H9 (cell line): ENCODE measurements around the gene ZNF292. TPM values are rescaled to one million over a fixed set of nuclear protein-coding genes. Genes with fewer than 3 reads are reported as not detected.

Experiments
- DNase-seq: peaks from one replicate; pipeline ENCODE4 v3.0.0-alpha.2; 2017
- H2AFZ ChIP-seq: one replicate; pipeline ENCODE4 v1.6.1; 2013; ENCODE audit warnings: mild to moderate bottlenecking, low read length, control low read depth, moderate library complexity
- H2AK5ac ChIP-seq: 2 replicates; pipeline ENCODE4 v1.6.1; 2013; ENCODE audit warnings: low read length, control low read depth, mixed read lengths; ENCODE audit not compliant: insufficient read length
- H2BK120ac ChIP-seq: one replicate; pipeline ENCODE4 v1.6.1; 2013; ENCODE audit warnings: low read depth, mild to moderate bottlenecking, low read length, control low read depth, inconsistent platforms; ENCODE audit not compliant: poor library complexity, severe bottlenecking
- H2BK12ac ChIP-seq: 2 replicates; pipeline ENCODE4 v1.6.1; 2013; ENCODE audit warnings: low read length, control low read depth, mixed read lengths, low read depth; ENCODE audit not compliant: insufficient read length
- H2BK15ac ChIP-seq: 2 replicates; pipeline ENCODE4 v1.6.1; 2013; ENCODE audit warnings: low read depth, low read length, control low read depth
- H2BK20ac ChIP-seq: one replicate; pipeline ENCODE4 v1.6.1; 2013; ENCODE audit warnings: low read depth, mild to moderate bottlenecking, low read length, control low read depth, inconsistent platforms; ENCODE audit not compliant: poor library complexity, severe bottlenecking
- H2BK5ac ChIP-seq: 2 replicates; pipeline ENCODE4 v1.6.1; 2013; ENCODE audit warnings: low read length, control low read depth, mixed read lengths; ENCODE audit not compliant: insufficient read length
- H3K14ac ChIP-seq: 2 replicates; pipeline ENCODE4 v1.6.1; 2013; ENCODE audit warnings: low read length, control low read depth; ENCODE audit not compliant: insufficient read depth
- H3K18ac ChIP-seq: 2 replicates; pipeline ENCODE4 v1.6.1; 2013; ENCODE audit warnings: low read depth, mild to moderate bottlenecking, mixed read lengths, low read length, control low read depth; ENCODE audit not compliant: insufficient read length
- H3K23ac ChIP-seq: 2 replicates; pipeline ENCODE4 v1.6.1; 2013; ENCODE audit warnings: low read length, control low read depth, mixed read lengths, low read depth; ENCODE audit not compliant: insufficient read length
- H3K23me2 ChIP-seq: 2 replicates; pipeline ENCODE4 v1.6.1; 2013; ENCODE audit warnings: low read depth, mild to moderate bottlenecking, mixed read lengths, low read length, control low read depth; ENCODE audit not compliant: insufficient read length, poor library complexity, severe bottlenecking
- H3K27ac ChIP-seq: 2 replicates; pipeline ENCODE4 v1.5.1; 2013; ENCODE audit warnings: low read length, control low read depth, mixed read lengths, low read depth; ENCODE audit not compliant: insufficient read length
- H3K27me3 ChIP-seq: 2 replicates; pipeline ENCODE4 v1.6.1; 2013; ENCODE audit warnings: low read length, control low read depth, inconsistent platforms; ENCODE audit not compliant: insufficient read depth
- H3K4ac ChIP-seq: 2 replicates; pipeline ENCODE4 v1.6.1; 2013; ENCODE audit warnings: low read depth, mild to moderate bottlenecking, control low read depth, inconsistent platforms, low read length, moderate library complexity
- H3K4me1 ChIP-seq: 2 replicates; pipeline ENCODE4 v1.6.1; 2013; ENCODE audit warnings: low read length, control low read depth, inconsistent platforms; ENCODE audit not compliant: insufficient read depth
- H3K4me2 ChIP-seq: 2 replicates; pipeline ENCODE4 v1.6.1; 2013; ENCODE audit warnings: low read length, control low read depth, mixed read lengths; ENCODE audit not compliant: insufficient read length, insufficient read depth
- H3K56ac ChIP-seq: 2 replicates; pipeline ENCODE4 v1.6.1; 2013; ENCODE audit warnings: low read depth, mild to moderate bottlenecking, mixed read lengths, low read length, control low read depth; ENCODE audit not compliant: insufficient read length
- H3K79me1 ChIP-seq: 2 replicates; pipeline ENCODE4 v1.6.1; 2013; ENCODE audit warnings: low read depth, mild to moderate bottlenecking, moderate library complexity, low read length, control low read depth, inconsistent platforms; ENCODE audit not compliant: insufficient read depth, poor library complexity, severe bottlenecking
- H3K79me2 ChIP-seq: 2 replicates; pipeline ENCODE4 v1.6.1; 2013; ENCODE audit warnings: low read length, control low read depth, inconsistent platforms; ENCODE audit not compliant: insufficient read depth
- H3K9ac ChIP-seq: 2 replicates; pipeline ENCODE4 v1.6.1; 2013; ENCODE audit warnings: low read length, control low read depth, mixed read lengths; ENCODE audit not compliant: insufficient read length; ENCODE audit errors: extremely low read depth
- H3K9me3 ChIP-seq: one replicate; pipeline ENCODE4 v1.6.1; 2013; ENCODE audit warnings: low read depth, low read length, inconsistent platforms; ENCODE audit not compliant: control insufficient read depth
- H3T11ph ChIP-seq: one replicate; pipeline ENCODE4 v1.6.1; 2013; ENCODE audit warnings: mild to moderate bottlenecking, low read length, control low read depth, inconsistent platforms
- H4K20me1 ChIP-seq: one replicate; pipeline ENCODE4 v1.6.1; 2013; ENCODE audit not compliant: control insufficient read depth, insufficient read length, insufficient read depth
- H4K5ac ChIP-seq: 2 replicates; pipeline ENCODE4 v1.6.1; 2013; ENCODE audit warnings: low read depth, mild to moderate bottlenecking, mixed read lengths, low read length, control low read depth; ENCODE audit not compliant: insufficient read length
- H4K8ac ChIP-seq: replicated peaks from 2 replicates; pipeline ENCODE4 v1.6.1; 2013; ENCODE audit warnings: low read length, control low read depth, mixed read lengths, low read depth; ENCODE audit not compliant: insufficient read length
- H4K91ac ChIP-seq: 2 replicates; pipeline ENCODE4 v1.6.1; 2013; ENCODE audit warnings: low read depth, mild to moderate bottlenecking, moderate library complexity, mixed read lengths, low read length, control low read depth; ENCODE audit not compliant: insufficient read length
- H3K27ac Mint-ChIP-seq, 3 experiments: 2 replicates in 2 of 3; 3 replicates in 1 of 3; pipeline ENCODE4 v1.8.0; 2020 to 2021; ENCODE audit warnings: mixed read lengths in 3 of 3, mild to moderate bottlenecking in 1 of 3, moderate library complexity in 1 of 3
- H3K27me3 Mint-ChIP-seq: 2 replicates; pipeline ENCODE4 v1.8.0; 2021; ENCODE audit warnings: low read depth, mild to moderate bottlenecking, moderate library complexity, mixed read lengths
- H3K36me3 Mint-ChIP-seq, 3 experiments: 2 replicates in 2 of 3; 3 replicates in 1 of 3; pipeline ENCODE4 v1.8.0; 2020 to 2021; ENCODE audit warnings: low read depth in 3 of 3, mixed read lengths in 3 of 3; ENCODE audit not compliant: insufficient read depth in 1 of 3
- H3K4me1 Mint-ChIP-seq, 2 experiments: 2 replicates each; pipeline ENCODE4 v1.8.0; 2020; ENCODE audit warnings: mixed read lengths in 2 of 2
- H3K4me3 Mint-ChIP-seq, 2 experiments: 2 replicates in 1 of 2; 3 replicates in 1 of 2; pipeline ENCODE4 v1.8.0; 2020 to 2021; ENCODE audit warnings: mild to moderate bottlenecking in 2 of 2, mixed read lengths in 2 of 2, moderate library complexity in 1 of 2
- H3K9me3 Mint-ChIP-seq, 2 experiments: 2 replicates in 1 of 2; 3 replicates in 1 of 2; pipeline ENCODE4 v1.8.0; 2020; ENCODE audit warnings: mild to moderate bottlenecking in 2 of 2, mixed read lengths in 2 of 2, moderate library complexity in 1 of 2
- CTCF ChIP-seq: fragments of 200-600 bp; sonication (generic); conservative IDR thresholded peaks from 3 replicates; pipeline ENCODE4 v1.8.0; 2021; ENCODE audit warnings: antibody characterized with exemption, mild to moderate bottlenecking
- WGBS: extraction: QIAGEN DNeasy Blood & Tissue Kit; methylation state at CpG from one replicate; pipeline ENCODE4 v1.1.7; 2013; ENCODE audit warnings: missing lambda C conversion rate, low lambda C conversion rate, mixed read lengths; ENCODE audit not compliant: insufficient read length; ENCODE audit errors: extremely low coverage; 5-methylcytosine and 5-hydroxymethylcytosine counted together
- total RNA-seq: library from RNA; stranded (reverse); gene quantifications from 2 replicates; pipeline ENCODE4 v1.2.1, GENCODE V29; 2021

ZNF292 gene
- total RNA-seq, 1 experiment from 2014 or later, result 38.7 TPM

- Histone ChIP-seq H3K23ac (no peak overlapping the region), H2AK5ac (no peak overlapping the region), H3K9me3 (no peaks in the 10 kb centered on the region), H3K27ac (no peak overlapping the region), H3K4me2 (no peak overlapping the region), H2BK15ac (no peak overlapping the region), H2AFZ (no peak overlapping the region), H3K4ac (no peak overlapping the region), H3T11ph (no peak overlapping the region), H3K9ac (no peak overlapping the region), H3K18ac (no peak overlapping the region), H3K56ac (no peak overlapping the region), H2BK120ac (no peak overlapping the region), H3K14ac (no peak overlapping the region), H3K79me1 (no peaks in the 10 kb centered on the region), H3K79me2 (no peaks in the 10 kb centered on the region), H3K27me3 (no peaks in the 10 kb centered on the region), H4K5ac (no peak overlapping the region), H3K4me1 (peaks cover 2% of the 10 kb centered on the region; the same call in 1 of the 2 replicates), H4K8ac (no peak overlapping the region), H2BK5ac (no peak overlapping the region), H2BK20ac (no peak overlapping the region), H3K23me2 (no peaks in the 10 kb centered on the region), H4K91ac (no peak overlapping the region), H4K20me1 (no peaks in the 10 kb centered on the region), H2BK12ac (no peak overlapping the region)
- DNase-seq, result no peak
- no CpG with 5 or more reads among the region's 2 CpGs for WGBS
- Mint-ChIP-seq H3K27me3 (no peaks in the 10 kb centered on the region; the same call in 1 of the 2 replicates), H3K27ac (no peak overlapping the region), H3K9me3 (no peaks in the 10 kb centered on the region), H3K36me3 (no peaks in the 10 kb centered on the region), H3K4me3 (no peak overlapping the region), H3K4me1 (no peaks in the 10 kb centered on the region)
- no peak for TF ChIP-seq CTCF
Observed at GRCh38 chr6:87279196-87279595, 123.8 kb downstream of the ZNF292 start.
